HT-29 (cell line): Measurements from ENCODE around the gene PEX19. TPM values are rescaled to one million over a fixed set of nuclear protein-coding genes. Genes with fewer than 3 reads are reported as not detected.

ENCODE experiments used
- DNase-seq: peaks from one replicate; pipeline ENCODE4 v3.0.0-alpha.2; 2015; ENCODE audit warnings: low spot score
- total RNA-seq: library from RNA; depleted of rRNA; stranded (reverse); fragments of >200 nt; shearing (Covaris generic); gene quantifications from 2 replicates; pipeline ENCODE4 v1.2.3, GENCODE V29; 2014

The PEX19 gene
- total RNA-seq, 1 experiment from 2014 or later: 19.5 TPM

DNA sequence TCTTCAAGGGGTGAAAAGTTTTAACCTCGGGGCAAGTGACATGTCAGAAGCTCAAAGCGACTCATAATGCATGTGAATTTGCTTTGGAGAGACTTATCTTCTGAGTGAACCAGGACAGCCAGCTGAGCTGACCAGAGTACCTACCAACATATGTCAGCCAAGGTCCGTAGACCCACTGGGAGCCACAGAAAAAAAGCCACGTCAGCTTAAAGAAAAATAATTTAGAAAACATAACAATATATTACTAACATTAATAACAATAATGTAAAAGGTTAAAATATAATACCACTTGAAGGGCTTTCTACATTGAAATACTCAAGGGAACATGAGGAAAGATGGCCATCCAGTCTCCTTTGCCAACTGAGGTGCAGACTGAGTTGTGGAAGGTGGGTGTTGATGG, 6.9 kb downstream of the PEX19 start:
- no peak for DNase-seq

DNA sequence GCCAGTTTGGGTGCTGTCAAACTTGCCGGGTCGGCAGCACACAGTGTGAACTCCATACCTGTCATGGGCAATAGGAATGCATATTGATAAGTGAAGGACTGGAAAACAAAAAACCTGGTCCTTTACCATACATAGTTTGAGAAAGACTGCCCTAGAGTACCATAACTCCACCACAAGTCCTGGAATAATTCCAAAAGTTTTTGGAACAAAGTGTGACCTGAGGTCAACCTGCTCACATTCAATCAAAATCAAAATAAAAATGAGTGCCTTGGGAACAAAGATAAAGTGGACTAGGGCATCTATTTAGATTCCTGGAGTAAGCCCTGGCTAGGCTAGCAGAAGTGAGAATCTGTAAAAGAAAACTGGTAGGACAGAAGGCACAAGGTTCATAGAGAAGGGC, 7.6 kb downstream of the PEX19 start:
- DNase-seq: no peak

DNA sequence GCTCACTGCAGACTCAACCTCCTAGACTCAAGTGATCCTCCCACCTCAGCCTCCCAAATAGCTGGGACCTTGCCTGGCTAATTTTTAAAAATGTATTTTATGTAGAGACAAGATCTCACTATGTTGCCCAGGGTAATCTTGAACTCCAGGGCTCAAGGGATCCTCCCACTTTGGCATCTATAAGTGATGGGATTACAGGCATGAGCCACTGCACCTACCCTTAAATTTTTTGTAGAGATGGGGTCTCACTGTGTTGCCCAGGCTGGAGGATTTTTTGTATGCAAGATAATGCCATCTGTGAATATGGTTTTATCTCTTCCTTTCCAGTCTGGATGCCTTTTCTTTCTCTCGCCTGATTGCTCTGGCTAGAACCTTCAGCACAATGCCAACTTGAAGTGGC, 13.9 kb downstream of the PEX19 start:
- DNase-seq: no peak

DNA sequence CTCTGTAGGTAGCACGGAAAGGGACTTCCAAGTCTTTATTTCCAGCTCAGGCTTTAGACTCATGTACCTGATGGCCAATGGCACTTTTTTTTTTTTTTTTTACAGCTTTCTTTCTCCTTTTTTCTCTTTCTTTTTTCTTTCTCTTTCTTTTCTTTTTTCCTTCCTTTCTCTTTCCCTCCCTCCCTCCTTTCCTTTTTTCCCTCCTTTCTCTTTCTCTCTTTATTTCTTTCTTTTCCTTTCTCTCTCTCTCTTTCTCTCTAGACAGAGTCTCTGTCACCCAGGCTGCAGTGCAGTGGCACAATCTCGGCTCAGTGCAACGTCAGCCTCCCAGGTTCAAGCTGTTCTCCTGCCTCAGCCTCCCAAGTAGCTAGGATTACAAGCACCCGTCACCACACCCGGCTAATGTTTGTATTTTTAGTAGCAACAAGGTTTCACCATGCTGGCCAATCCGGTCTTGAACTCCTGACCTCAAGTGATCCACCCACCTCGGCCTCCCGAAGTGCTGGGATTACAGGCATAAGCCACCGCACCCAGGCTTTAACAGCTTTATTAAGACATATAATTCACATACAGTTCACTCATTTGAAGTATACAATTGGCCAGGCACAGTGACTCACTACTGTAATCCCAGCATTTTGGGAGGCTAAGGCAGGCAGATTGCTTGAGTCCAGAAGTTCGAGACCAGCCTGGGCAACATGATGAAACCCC, 17.5 kb downstream of the PEX19 start:
- no peak for DNase-seq

DNA sequence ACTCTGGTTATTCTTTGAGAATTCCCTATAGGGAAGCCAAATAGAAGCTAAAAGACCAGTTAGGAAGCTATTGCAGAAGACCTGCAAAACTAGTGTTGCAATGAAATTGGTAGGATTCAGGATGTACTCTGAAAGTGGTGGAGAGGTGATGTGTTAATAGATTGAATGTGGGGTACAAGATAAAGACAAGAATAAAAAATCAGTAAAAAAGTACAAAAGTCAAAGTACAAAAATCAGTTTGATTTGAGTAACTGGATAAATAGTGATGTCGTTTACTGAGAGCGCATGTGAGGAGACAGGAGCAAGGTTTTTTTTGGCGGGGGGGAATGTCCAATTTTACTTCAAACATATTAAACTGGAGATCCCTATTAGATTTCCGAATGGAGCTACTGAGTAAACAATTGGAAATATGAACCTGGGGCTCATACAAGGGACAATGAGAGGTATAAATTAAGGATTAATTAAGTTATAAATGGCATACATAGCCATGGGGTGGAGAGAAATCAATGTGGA, 20.1 kb downstream of the PEX19 start:
- DNase-seq: no peak

DNA sequence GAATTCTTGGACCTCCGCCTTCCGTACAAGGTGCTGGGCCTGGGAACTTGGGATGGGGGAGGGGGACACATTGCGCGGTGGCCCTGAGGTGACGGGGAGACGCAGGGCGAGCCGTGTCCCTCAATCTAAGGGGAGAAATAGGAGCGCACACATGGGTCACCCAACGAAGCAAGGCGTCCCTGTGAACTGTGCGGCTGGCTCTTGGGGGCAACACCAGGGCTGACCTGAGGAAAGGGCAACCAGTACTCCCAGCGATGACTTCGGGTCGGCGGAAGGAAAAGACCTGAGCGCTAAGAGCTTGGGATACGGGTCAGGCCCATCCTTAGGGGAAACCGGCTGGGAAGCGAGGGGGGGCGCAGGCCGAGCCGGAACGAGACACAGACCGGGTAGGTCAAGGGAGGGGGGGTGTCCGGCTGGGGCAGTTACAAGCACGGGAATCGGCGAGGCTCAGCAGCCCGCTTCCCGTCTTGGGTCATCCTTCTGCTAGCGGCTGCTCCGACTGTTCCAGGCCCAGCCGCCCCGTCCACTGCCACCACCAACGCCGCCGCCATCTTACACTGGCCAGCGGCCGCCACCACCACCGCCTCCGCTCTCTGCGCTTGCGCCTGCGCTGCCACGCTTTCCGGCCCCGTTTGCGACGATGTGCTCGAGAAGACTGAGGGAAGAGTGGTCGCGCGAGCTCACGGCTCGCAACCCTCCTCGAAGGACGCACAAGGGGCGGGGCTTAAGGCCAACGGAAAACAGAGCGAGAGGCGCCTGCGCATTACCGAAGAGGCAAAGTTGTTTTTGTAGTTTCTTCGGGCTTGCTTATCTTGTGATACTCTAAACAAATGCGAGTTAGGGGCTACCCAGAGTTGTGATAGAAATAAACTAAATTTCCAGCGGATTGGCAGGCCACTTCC, 22.8 kb downstream of the PEX19 start, which contains the start of gene DCAF8:
TSS of gene DCAF8 (minus strand) at position 657 of the 902 bp plus-strand sequence. CDS start 18,541 bp downstream, outside the sequence.
- DNase-seq: peak; percentile 95

DNA sequence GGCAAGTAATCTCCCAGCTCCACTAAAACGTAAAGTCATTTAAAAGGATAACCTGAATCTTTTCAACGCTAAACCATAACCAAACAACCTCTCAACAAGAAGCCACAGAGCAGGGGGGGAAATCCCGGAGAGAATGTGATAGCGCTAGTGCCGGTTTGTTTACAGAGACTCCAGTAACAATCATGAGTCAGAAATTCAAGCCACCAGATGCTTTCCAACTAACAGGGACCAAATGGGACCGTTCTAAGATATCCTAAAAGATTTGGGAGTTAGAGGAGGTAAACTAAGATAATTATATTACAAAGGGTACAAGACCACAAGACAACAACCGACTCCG, 23.4 kb downstream of the PEX19 start:
- DNase-seq: peak; percentile 77

DNA sequence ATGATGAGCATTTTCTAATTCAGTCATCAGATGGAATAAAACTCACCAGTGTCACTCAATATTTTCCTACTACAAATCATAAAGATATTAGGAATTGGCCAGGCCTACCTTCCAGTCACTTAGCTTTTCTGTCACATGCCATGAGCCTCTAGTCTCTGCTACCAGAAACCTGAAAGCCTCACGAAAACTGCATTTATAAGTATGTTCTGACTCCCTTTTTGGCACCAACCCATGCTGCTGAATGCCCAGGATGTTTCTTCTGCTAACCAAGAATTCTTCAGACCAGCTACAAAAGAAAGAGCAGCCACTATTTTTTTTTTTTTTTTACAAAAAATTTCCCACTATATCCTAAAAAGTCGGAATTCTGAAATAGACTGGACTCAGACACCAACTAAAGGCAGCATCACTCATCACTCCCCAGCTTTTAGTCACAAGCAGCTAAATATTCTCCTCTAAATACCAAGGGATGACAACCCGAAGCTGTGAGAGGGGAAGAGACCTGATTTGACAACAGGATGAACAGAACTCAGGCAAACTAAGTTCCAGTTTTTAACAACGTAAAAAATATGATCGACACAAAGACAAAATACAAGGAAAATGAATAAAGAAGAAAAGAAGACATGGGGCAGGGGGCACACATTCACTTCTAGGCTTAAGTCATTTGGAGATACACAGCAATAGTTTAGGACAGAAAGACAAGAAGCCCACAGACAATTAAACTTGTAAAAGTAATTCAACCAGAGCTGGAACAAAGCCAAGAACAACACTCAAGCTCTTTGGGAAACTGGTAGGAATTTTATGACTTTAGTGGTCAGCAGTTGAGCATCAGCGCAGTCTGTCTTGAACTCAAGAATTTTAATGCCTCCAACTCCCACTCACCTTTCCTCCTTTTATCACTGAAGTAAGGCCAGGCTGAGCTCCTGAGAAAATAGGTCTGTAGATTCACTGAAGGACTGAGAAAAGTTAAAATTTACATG, 24.2 kb downstream of the PEX19 start:
- DNase-seq: peak; percentile 62

DNA sequence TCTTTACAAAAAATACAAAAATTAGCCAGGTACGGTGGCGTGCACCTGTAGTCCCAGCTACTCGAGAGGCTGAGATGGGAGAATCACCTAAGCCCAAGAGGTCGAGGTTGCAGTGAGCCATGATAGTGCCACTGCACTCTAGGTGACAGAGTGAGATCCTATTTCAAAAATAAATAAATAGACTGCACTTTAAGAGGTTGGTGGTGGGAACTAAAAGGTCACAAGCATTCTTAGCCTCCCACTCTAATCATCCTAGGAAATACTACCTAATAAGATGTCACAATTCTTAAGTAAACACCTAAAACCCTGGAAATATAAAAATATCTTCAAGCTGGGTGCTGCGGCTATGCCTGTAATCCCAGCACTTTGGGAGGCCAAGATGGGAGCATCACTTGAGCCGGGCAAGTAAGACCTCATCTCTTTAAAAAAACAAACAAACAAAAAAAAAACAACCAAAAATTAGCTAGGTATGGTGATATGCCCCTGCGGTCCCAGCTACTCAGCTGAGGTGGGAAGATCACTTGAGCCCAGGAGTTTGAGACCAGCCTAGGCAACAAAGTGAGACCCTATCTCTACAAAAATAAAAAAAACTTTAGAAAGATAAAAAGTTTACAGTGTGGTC, 26.6 kb downstream of the PEX19 start:
- DNase-seq: no peak

DNA sequence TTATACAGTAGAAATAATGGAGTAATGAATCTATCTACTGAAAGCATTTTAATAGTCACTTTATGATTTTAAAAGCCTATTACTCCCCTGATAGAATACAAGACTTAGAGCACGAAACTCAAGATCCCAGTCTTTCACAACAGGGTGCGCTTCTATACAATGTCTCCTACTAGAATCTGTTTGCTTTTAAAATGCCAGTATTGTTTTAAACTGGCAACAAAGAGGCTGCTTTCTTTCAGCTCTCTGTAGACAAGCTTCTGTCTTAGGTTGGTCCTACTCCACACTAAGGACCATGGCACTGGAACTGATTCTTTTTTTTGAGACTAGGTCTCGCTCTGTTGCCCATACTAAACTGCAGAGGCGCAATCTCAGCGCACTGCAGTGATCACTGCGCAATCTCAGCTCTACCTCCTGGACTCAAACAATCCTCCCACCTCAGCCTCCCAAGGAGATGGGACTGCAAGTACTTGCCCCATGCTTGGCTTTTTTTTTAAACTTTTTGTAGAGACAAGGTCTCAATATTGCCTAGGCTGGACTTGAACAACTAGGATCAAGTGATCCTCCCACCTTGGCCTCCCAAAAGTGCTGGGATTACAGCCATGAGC, 27.4 kb downstream of the PEX19 start:
- DNase-seq: no peak

DNA sequence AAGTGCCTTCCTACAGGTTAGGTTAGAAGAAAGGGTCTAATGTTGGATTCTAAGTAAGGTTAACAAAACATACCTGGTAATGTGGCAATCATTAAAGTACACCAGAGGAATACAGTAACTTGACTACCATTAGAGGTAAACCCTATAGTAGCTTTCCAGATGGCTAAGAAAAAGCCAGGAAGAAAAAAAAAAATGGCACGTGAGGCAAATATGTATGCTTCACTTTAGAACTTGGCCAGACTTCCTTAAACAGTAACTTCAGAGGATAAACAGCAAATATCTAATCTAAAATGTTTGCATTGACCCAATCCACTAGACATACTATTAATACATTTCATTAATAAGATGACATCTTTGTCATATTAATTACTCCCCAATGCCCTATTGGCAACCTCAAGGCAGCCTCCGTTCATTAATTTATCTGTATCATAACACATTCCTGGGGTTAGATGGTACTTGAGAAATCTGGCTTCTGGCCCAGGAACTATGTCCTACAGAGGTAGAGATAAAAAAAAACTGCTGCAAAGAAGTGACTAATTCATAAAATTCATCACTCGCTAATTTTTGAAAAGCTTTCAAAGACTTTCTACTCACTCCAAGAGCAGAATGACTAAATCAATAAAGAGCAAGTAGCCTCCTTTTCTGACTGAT, 28.4 kb downstream of the PEX19 start:
- DNase-seq: peak; percentile 18

DNA sequence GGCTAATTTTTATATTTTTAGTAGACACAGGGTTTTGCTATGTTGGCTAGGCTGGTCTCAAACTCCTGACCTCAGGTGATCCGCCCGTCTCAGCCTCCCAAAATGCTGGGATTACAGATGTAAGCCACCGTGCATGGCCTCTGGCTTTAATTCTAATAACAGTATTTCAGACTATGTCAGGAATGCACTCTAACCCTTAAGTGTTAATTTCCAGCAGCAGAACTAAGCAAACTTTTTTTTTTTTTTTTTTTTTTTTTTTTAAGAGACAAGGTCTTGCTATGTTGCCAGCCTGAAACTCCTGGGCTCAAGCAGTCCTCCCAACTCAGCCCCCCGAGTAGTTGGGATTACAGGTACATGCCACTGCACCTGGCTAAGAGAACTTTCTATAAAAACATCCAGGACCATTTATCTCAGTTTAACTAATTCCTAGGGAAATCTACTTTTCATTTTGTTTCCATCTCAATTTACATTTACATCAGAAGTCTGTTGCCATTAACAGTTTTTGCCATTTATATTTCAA, 29.1 kb downstream of the PEX19 start:
- no peak for DNase-seq

DNA sequence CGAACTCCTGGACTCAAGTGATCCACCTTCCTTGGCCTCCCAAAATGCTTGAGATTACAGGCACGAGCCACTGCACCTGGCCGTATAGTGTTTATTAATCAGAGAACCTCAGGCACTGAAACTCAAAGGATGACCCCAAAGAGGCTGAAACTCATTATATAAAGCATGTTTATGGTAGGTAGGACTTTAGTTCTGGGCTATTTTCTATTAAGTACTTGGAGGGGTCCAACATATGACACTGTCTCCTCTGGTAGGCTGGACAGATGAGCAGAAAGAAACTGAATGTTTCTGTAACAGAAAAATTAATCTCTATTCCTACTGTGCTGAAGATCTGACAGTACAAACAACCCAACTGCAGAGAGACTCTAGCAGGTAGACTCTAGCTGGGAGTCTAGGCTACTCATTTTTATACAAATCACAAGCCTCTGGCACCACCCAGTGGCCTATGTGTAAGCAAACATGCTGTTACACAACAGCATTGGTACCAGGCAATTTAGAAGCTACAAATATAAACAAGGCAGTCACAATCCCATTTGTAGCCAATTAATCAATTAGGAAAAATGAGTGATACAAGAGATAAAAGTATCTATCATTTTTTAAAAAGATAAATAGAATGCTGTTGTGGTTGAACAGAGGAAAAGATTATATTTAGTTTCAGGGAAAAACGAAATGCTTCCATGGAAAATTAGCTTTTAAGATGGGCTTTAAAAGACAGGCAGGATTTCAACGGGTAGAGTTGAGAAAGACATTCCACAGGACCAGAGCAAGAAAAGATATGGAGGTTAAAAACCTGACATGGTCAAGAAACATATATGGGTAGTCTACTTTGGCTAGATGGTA, 33.0 kb downstream of the PEX19 start:
- DNase-seq: peak; percentile 79

DNA sequence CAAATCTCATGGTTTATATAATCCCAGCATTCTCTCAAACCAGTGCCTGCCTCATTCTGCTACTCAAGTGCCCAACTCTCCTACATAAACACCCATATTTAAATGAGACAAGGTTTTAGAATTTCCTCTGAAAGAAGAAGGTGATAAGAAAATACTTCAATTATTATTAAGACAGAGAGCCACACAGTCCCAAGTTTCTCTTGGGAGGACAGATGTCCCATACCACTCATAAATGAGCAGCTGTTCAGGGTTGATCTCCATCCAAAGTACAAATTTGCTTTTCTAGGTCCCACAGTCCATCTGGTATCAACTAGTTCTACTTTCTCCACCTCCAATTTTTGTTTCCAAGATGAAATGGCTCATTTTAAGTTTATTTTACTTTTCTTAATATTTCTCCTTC, 33.9 kb downstream of the PEX19 start:
- no peak for DNase-seq

DNA sequence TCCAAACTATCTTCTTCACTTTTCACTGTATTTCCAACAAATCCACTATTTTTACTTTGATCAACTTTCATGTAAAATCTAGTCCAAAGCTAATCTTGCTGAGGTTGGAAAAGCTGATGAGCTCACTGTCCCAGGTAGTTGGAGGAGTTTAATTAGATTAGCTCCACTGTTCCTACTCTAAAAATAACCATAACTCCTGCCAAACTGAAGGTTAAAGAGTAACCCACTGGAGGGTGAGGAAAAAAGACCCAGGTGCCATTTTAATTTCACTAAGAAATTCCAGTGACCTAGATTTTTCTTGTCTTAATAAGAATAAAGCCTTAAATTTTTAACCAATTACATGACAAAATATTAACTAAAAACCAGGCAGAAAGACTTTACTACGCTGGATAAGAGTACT, 37.9 kb downstream of the PEX19 start:
- DNase-seq: no peak

DNA sequence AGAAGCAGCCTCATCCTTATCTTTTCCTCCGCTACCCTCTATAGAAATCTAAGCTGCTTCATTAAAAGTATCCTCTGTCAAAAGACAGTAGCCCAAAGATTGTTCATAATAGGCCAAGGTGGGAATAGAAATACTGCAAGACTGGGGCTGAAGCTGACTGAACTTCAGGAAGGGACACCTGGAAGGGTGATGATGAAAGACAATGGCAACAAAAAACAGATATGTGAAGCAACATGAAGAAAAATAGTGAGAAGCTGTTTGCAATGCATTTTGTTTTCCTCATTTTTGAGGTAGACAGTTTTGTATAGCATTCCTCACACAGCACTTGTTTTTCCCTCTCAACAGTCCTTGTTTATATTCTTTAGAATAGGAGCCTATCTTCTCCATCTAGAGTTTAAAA, 39.5 kb downstream of the PEX19 start:
- no peak for DNase-seq

DNA sequence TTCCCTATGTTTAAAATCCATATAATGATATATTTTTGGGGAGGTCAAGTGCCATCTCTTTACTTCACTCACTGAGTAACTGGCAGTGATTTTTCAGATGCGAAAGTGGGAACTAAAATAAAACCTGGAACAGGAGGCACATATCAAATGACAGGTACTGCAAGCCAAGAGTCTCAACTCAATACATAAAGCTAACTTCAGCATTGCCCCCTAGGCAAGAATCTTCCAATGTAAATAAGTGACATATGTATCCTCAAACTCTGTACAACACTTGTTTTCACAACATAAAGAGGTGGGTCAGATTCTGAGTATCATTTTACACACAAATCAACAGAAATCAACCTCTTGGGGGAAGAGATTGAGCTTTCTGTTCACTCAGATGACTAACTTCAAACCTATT, 40.7 kb downstream of the PEX19 start:
- no peak for DNase-seq

DNA sequence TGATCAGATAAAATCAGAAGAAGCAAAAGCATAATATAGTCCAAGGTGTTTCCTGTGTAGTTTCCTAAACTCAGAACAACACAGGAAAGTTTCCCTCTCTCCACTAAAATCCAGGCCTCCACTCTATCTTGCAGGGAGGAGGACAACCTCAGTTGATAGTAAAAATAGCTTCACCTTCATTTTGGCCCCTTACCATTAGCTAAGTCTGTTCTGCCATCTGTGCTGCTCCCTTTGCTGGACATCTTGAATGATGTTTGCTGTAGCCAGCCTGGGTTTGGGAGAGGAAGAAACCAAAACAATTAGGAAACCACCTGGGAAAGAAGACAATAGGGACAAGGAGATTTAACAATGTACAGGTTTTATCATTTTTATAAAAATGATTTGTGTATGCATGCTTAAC, 41.2 kb downstream of the PEX19 start:
- DNase-seq: no peak
